Parathyroid adenoma (tissue), 2 donors: ENCODE measurements around the gene TAS2R20.

Source experiments
- H2AFZ ChIP-seq: fragments of 300-600 bp; sonication (generic); one replicate; pipeline ENCODE4 v1.7.0; 2017; ENCODE audit warnings: antibody characterized with exemption, mild to moderate bottlenecking
- H3K27ac ChIP-seq: fragments of 300-600 bp; sonication (generic); one replicate; pipeline ENCODE4 v1.7.0; 2017
- H3K27me3 ChIP-seq: fragments of 300-600 bp; sonication (generic); one replicate; pipeline ENCODE4 v1.7.0; 2017; ENCODE audit warnings: low read length; ENCODE audit not compliant: control insufficient read depth, insufficient read depth
- H3K36me3 ChIP-seq: fragments of 300-600 bp; sonication (generic); one replicate; pipeline ENCODE4 v1.7.0; 2017; ENCODE audit warnings: low read length; ENCODE audit not compliant: control insufficient read depth, insufficient read depth
- H3K4me1 ChIP-seq: fragments of 300-600 bp; sonication (generic); one replicate; pipeline ENCODE4 v1.7.0; 2017; ENCODE audit warnings: control low read depth
- H3K4me2 ChIP-seq: fragments of 300-600 bp; sonication (generic); one replicate; pipeline ENCODE4 v1.7.0; 2017; ENCODE audit warnings: low read length
- H3K4me3 ChIP-seq: fragments of 300-600 bp; sonication (generic); one replicate; pipeline ENCODE4 v1.7.0; 2017; ENCODE audit warnings: low read depth, low read length
- H3K79me2 ChIP-seq: fragments of 300-600 bp; sonication (generic); one replicate; pipeline ENCODE4 v1.7.0; 2017; ENCODE audit warnings: control low read depth
- H3K9ac ChIP-seq: fragments of 300-600 bp; sonication (generic); one replicate; pipeline ENCODE4 v1.7.0; 2017; ENCODE audit warnings: mild to moderate bottlenecking
- H3K9me3 ChIP-seq: fragments of 300-600 bp; sonication (generic); one replicate; pipeline ENCODE4 v1.7.0; 2017; ENCODE audit warnings: low read length; ENCODE audit not compliant: control insufficient read depth
- CTCF ChIP-seq: fragments of 300-600 bp; sonication (generic); IDR thresholded peaks from one replicate; pipeline ENCODE4 v1.7.0; 2017; ENCODE audit warnings: antibody characterized with exemption, mild to moderate bottlenecking
- donor health status: primary hyperparathyroidism.

TAS2R20 gene

DNA sequence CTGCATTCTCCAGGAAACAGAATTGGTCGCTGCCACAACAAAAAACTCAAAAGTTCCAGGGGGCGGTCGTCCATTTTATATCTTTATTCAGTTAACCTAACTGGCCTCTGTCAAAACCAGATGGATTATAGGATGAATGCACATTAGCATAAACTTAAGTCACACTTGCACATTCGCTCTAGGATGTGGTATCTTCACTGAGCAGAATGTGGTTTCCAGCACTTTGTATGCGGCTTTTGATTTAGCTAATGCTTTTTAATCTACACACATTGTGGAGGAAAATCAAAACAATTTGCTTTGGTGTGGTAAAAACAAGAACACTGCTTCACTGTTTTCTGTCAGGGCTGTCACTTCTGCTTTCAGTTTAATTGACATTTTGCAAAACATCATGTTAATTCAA, 15.9 kb downstream of the TAS2R20 start:
- Histone ChIP-seq H2AFZ (no peak overlapping the region), H3K79me2 (peaks cover 3% of the 10 kb centered on the region), H3K9ac (no peak overlapping the region), H3K27ac (no peak overlapping the region), H3K4me1 (peaks cover 4% of the 10 kb centered on the region), H3K4me2 (no peak overlapping the region), H3K9me3 (no peaks in the 10 kb centered on the region), H3K4me3 (no peak overlapping the region), H3K36me3 (no peaks in the 10 kb centered on the region), H3K27me3 (no peaks in the 10 kb centered on the region)
- TF ChIP-seq CTCF = no peak

GRCh38 chr12:10974965-10975364, 23.1 kb downstream of the TAS2R20 start:
- Histone ChIP-seq H3K9ac (no peak overlapping the region), H3K27ac (no peak overlapping the region), H2AFZ (no peak overlapping the region), H3K36me3 (no peaks in the 10 kb centered on the region), H3K4me1 (peaks cover 4% of the 10 kb centered on the region), H3K4me3 (no peak overlapping the region), H3K9me3 (no peaks in the 10 kb centered on the region), H3K4me2 (no peak overlapping the region), H3K79me2 (peaks cover 9% of the 10 kb centered on the region), H3K27me3 (no peaks in the 10 kb centered on the region)
- no peak for TF ChIP-seq CTCF

- Histone ChIP-seq H3K4me3 (no peak overlapping the region), H3K9me3 (no peaks in the 10 kb centered on the region), H3K27me3 (no peaks in the 10 kb centered on the region), H3K4me1 (no peaks in the 10 kb centered on the region), H2AFZ (no peak overlapping the region), H3K79me2 (peaks cover 2% of the 10 kb centered on the region), H3K9ac (no peak overlapping the region), H3K36me3 (no peaks in the 10 kb centered on the region), H3K27ac (no peak overlapping the region), H3K4me2 (no peak overlapping the region)
- no peak for TF ChIP-seq CTCF
These were observed 29.2 kb downstream of the TAS2R20 start for GRCh38 chr12:10968765-10969456.

- no peak overlapping the region for H3K27ac ChIP-seq
- no peaks in the 10 kb centered on the region for H3K36me3 ChIP-seq
- H3K4me1 ChIP-seq = no peaks in the 10 kb centered on the region
- no peak for TF ChIP-seq CTCF
- no peaks in the 10 kb centered on the region for H3K9me3 ChIP-seq
- no peak overlapping the region for H2AFZ ChIP-seq
- H3K79me2 ChIP-seq = peaks cover 2% of the 10 kb centered on the region
- no peak overlapping the region for H3K4me2 ChIP-seq
- H3K4me3 ChIP-seq = no peak overlapping the region
- no peak overlapping the region for H3K9ac ChIP-seq
- no peaks in the 10 kb centered on the region for H3K27me3 ChIP-seq
These were observed 30.7 kb downstream of the TAS2R20 start for GRCh38 chr12:10967409-10967808.

DNA sequence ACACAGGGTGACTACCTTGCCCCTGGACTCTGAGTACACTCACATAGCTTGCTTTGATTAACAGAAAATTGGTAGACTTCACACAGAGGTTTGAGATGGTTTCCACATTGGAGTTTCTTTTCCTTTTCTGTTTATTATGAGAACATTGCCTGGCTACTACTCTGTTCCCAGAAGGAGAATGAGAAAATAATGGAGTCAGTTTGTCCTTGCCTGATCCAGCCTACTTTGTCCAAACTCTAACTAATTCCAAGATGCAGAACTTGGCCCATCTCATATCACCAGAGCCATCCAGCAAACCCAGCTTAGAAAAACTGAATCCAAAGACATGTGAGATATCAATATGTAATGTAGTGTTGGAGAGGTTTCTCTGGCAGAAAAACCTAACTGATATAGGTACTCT, 31.8 kb downstream of the TAS2R20 start:
- no peaks in the 10 kb centered on the region for H3K4me1 ChIP-seq
- H3K79me2 ChIP-seq = peaks cover 2% of the 10 kb centered on the region
- no peak overlapping the region for H3K9ac ChIP-seq
- no peak for TF ChIP-seq CTCF
- H2AFZ ChIP-seq = no peak overlapping the region
- H3K27me3 ChIP-seq = no peaks in the 10 kb centered on the region
- no peak overlapping the region for H3K4me2 ChIP-seq
- H3K36me3 ChIP-seq = no peaks in the 10 kb centered on the region
- no peaks in the 10 kb centered on the region for H3K9me3 ChIP-seq
- H3K4me3 ChIP-seq = no peak overlapping the region
- no peak overlapping the region for H3K27ac ChIP-seq
